HepG2 (cell line): ENCODE data around the gene GALP. TPM values are rescaled to one million over a fixed set of nuclear protein-coding genes. Genes with fewer than 3 reads are reported as not detected.

ENCODE experiments used
- ELF1 ChIP-seq: sonication (generic); formaldehyde crosslinking; IDR thresholded peaks from 2 replicates; pipeline ENCODE4 v1.4.0; 2020; ENCODE audit warnings: missing genetic modification reagents
- ELF3 ChIP-seq: IDR thresholded peaks from 2 replicates; pipeline ENCODE4 v1.6.1; 2016; ENCODE audit warnings: missing genetic modification reagents, missing compliant biosample characterization
- EP300 ChIP-seq, 3 experiments: sonication (generic) in 1 of 3; formaldehyde crosslinking in 1 of 3; IDR thresholded peaks; 2 replicates each; pipeline versions ENCODE4 v1.5.1 to v1.6.1; 2011 to 2020; ENCODE audit warnings: low read depth in 2 of 3, low read length in 2 of 3, borderline replicate concordance in 1 of 3, improper control_type of control experiment in 1 of 3, mild to moderate bottlenecking in 1 of 3, missing genetic modification reagents in 1 of 3, moderate library complexity in 1 of 3
- MIER2 ChIP-seq: IDR thresholded peaks from 2 replicates; pipeline ENCODE4 v1.6.1; 2016; ENCODE audit warnings: missing biosample characterization, missing genetic modification reagents
- PHB2 ChIP-seq: fragments of 450-650 bp; IDR thresholded peaks from 2 replicates; pipeline ENCODE4 v1.6.1; 2018; ENCODE audit not compliant: partially characterized antibody
- SP4 ChIP-seq: sonication (generic); formaldehyde crosslinking; IDR thresholded peaks from 2 replicates; pipeline ENCODE4 v1.8.1; 2023; ENCODE audit warnings: mild to moderate bottlenecking, missing genetic modification reagents
- TARDBP ChIP-seq: sonication (generic); formaldehyde crosslinking; IDR thresholded peaks from 2 replicates; pipeline ENCODE4 v1.8.0; 2022; ENCODE audit warnings: mild to moderate bottlenecking, missing genetic modification reagents
- ZBTB20 ChIP-seq: sonication (generic); formaldehyde crosslinking; IDR thresholded peaks from 2 replicates; pipeline ENCODE4 v1.8.1; 2023; ENCODE audit warnings: missing genetic modification reagents, low read depth, mild to moderate bottlenecking, borderline replicate concordance
- ZNF496 ChIP-seq: sonication (generic); formaldehyde crosslinking; IDR thresholded peaks from 2 replicates; pipeline ENCODE4 v1.8.1; 2023; ENCODE audit warnings: mild to moderate bottlenecking, moderate library complexity, missing genetic modification reagents; ENCODE audit not compliant: insufficient replicate concordance
- polyA plus RNA-seq, 8 experiments: library from polyadenylated mRNA; depleted of rRNA in 3 of 8; stranded (reverse) in 7 of 8; unstranded in 1 of 8; fragments of >200 nt; fragmentation: Illumina TruSeq in 4 of 8; extraction: Trizol in 4 of 8; gene quantifications; 2 replicates each; pipeline versions ENCODE4 v1.2.1 to v1.2.3, GENCODE V29; 2011 to 2016; ENCODE audit warnings: low read depth in 4 of 8, missing spikeins in 1 of 8, mixed read lengths in 1 of 8; ENCODE audit not compliant: insufficient read depth in 1 of 8
- total RNA-seq, 5 experiments: library from RNA; depleted of rRNA; stranded (reverse); fragments of >200 nt; fragmentation: Illumina TruSeq; extraction: Trizol; gene quantifications; 2 replicates each; pipeline ENCODE4 v1.2.3, GENCODE V29; 2016; ENCODE audit warnings: low read depth in 1 of 5
- TF ChIP-seq, protein P1 (sequence below): sonication (generic); formaldehyde crosslinking; IDR thresholded peaks from 2 replicates; pipeline ENCODE4 v1.4.0; 2020; ENCODE audit warnings: missing genetic modification reagents, mild to moderate bottlenecking, borderline replicate concordance
- TF ChIP-seq, protein P2 (sequence below): sonication (generic); formaldehyde crosslinking; IDR thresholded peaks from 2 replicates; pipeline ENCODE4 v1.5.1; 2020; ENCODE audit warnings: mild to moderate bottlenecking, missing genetic modification reagents, moderate library complexity
- TF ChIP-seq, protein P3 (sequence below): sonication (generic); formaldehyde crosslinking; IDR thresholded peaks from 2 replicates; pipeline ENCODE4 v1.9.0; 2022; ENCODE audit warnings: low read depth, missing genetic modification reagents
- TF ChIP-seq, protein P4 (sequence below): sonication (generic); formaldehyde crosslinking; IDR thresholded peaks from 2 replicates; pipeline ENCODE4 v1.5.0; 2020; ENCODE audit warnings: mild to moderate bottlenecking, missing genetic modification reagents
- TF ChIP-seq, protein P5 (sequence below): IDR thresholded peaks from 2 replicates; pipeline ENCODE4 v1.6.1; 2016

Gene GALP
- total and polyA plus RNA-seq, 2 of the 13 experiments (the other 11 are each of a cell fraction or from before 2014, with no cell fraction given) = not detected

DNA sequence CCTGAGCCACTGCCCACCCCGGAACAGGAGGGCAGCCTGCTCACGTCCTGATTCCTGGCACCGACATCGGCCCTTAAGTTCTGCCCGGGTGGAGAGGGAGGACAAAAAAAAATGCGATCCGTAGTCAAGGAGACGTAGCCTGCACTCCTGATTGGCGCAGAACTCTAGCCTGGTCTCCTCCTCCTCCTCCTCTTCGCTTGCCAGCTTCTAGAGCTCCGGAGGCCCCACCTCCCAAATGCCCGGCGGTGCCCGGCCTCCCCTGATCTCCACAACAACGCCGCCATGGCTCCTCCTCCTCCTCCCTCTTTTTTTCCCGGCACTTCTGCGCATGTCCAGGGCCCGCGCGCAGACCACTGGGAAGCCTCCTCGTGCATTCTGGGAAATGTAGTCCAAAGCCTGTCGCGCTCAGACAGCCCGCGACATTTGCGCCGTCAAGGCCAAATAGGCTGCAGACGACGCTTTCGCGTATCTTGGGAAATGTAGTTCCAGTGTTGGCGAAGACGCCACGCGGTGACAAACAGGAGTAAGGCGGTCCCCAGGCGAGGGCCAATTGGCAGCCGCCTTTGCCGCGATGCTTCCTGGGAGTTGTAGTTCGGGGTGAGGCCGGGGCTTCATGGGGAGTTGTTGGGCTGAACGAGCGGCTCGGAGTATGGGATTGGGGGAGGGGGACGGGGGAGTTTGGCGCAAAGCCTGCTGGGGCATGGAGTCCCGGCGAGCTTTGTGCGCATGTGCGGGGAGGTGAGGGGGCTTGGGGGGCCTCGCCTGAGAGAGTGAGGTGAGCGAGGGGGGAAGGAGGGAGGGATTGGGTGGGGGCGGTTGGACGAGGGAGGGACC, 35.0 kb upstream of the GALP start, which contains the start of gene ZNF444 (continued):
- TF ChIP-seq, protein P1, sequence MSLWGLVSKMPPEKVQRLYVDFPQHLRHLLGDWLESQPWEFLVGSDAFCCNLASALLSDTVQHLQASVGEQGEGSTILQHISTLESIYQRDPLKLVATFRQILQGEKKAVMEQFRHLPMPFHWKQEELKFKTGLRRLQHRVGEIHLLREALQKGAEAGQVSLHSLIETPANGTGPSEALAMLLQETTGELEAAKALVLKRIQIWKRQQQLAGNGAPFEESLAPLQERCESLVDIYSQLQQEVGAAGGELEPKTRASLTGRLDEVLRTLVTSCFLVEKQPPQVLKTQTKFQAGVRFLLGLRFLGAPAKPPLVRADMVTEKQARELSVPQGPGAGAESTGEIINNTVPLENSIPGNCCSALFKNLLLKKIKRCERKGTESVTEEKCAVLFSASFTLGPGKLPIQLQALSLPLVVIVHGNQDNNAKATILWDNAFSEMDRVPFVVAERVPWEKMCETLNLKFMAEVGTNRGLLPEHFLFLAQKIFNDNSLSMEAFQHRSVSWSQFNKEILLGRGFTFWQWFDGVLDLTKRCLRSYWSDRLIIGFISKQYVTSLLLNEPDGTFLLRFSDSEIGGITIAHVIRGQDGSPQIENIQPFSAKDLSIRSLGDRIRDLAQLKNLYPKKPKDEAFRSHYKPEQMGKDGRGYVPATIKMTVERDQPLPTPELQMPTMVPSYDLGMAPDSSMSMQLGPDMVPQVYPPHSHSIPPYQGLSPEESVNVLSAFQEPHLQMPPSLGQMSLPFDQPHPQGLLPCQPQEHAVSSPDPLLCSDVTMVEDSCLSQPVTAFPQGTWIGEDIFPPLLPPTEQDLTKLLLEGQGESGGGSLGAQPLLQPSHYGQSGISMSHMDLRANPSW = peak; percentile 84; the same call in 1 of the 2 replicates
- TF ChIP-seq TARDBP (peak; percentile 75), ZNF496 (CRISPR knock-in tag) (no peak), ELF3 (CRISPR knock-in tag) (peak; percentile 56; the same call in 1 of the 2 replicates), MIER2 (no peak; the same call in 1 of the 2 replicates), ZBTB20 (CRISPR knock-in tag) (no peak), PHB2 (no peak), ELF1 (CRISPR knock-in tag) (peak; percentile 84), SP4 (CRISPR knock-in tag) (peak; percentile 58; the same call in 1 of the 2 replicates), EP300 (IDR thresholded peaks at IDR 0.05; ENCODE audit: low read depth in 2 of 2, low read length in 2 of 2) (peak in 1 of 2 experiments; percentile 5; a peak in 1 of 4 replicates), EP300 (CRISPR knock-in tag; IDR thresholded peaks at IDR 0.05; ENCODE audit: borderline replicate concordance) (no peak)
- TF ChIP-seq, protein P2, sequence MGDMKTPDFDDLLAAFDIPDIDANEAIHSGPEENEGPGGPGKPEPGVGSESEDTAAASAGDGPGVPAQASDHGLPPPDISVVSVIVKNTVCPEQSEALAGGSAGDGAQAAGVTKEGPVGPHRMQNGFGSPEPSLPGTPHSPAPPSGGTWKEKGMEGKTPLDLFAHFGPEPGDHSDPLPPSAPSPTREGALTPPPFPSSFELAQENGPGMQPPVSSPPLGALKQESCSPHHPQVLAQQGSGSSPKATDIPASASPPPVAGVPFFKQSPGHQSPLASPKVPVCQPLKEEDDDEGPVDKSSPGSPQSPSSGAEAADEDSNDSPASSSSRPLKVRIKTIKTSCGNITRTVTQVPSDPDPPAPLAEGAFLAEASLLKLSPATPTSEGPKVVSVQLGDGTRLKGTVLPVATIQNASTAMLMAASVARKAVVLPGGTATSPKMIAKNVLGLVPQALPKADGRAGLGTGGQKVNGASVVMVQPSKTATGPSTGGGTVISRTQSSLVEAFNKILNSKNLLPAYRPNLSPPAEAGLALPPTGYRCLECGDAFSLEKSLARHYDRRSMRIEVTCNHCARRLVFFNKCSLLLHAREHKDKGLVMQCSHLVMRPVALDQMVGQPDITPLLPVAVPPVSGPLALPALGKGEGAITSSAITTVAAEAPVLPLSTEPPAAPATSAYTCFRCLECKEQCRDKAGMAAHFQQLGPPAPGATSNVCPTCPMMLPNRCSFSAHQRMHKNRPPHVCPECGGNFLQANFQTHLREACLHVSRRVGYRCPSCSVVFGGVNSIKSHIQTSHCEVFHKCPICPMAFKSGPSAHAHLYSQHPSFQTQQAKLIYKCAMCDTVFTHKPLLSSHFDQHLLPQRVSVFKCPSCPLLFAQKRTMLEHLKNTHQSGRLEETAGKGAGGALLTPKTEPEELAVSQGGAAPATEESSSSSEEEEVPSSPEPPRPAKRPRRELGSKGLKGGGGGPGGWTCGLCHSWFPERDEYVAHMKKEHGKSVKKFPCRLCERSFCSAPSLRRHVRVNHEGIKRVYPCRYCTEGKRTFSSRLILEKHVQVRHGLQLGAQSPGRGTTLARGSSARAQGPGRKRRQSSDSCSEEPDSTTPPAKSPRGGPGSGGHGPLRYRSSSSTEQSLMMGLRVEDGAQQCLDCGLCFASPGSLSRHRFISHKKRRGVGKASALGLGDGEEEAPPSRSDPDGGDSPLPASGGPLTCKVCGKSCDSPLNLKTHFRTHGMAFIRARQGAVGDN (CRISPR knock-in tag) = peak; percentile 67
- TF ChIP-seq, protein P3, sequence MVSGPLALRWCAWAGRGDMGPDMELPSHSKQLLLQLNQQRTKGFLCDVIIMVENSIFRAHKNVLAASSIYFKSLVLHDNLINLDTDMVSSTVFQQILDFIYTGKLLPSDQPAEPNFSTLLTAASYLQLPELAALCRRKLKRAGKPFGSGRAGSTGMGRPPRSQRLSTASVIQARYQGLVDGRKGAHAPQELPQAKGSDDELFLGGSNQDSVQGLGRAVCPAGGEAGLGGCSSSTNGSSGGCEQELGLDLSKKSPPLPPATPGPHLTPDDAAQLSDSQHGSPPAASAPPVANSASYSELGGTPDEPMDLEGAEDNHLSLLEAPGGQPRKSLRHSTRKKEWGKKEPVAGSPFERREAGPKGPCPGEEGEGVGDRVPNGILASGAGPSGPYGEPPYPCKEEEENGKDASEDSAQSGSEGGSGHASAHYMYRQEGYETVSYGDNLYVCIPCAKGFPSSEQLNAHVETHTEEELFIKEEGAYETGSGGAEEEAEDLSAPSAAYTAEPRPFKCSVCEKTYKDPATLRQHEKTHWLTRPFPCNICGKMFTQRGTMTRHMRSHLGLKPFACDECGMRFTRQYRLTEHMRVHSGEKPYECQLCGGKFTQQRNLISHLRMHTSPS = peak; percentile 88; the same call in 1 of the 2 replicates
- TF ChIP-seq, protein P4, sequence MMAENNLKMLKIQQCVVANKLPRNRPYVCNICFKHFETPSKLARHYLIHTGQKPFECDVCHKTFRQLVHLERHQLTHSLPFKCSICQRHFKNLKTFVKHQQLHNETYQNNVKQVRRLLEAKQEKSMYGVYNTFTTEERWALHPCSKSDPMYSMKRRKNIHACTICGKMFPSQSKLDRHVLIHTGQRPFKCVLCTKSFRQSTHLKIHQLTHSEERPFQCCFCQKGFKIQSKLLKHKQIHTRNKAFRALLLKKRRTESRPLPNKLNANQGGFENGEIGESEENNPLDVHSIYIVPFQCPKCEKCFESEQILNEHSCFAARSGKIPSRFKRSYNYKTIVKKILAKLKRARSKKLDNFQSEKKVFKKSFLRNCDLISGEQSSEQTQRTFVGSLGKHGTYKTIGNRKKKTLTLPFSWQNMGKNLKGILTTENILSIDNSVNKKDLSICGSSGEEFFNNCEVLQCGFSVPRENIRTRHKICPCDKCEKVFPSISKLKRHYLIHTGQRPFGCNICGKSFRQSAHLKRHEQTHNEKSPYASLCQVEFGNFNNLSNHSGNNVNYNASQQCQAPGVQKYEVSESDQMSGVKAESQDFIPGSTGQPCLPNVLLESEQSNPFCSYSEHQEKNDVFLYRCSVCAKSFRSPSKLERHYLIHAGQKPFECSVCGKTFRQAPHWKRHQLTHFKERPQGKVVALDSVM (CRISPR knock-in tag) = peak; percentile 67
- TF ChIP-seq, protein P5, sequence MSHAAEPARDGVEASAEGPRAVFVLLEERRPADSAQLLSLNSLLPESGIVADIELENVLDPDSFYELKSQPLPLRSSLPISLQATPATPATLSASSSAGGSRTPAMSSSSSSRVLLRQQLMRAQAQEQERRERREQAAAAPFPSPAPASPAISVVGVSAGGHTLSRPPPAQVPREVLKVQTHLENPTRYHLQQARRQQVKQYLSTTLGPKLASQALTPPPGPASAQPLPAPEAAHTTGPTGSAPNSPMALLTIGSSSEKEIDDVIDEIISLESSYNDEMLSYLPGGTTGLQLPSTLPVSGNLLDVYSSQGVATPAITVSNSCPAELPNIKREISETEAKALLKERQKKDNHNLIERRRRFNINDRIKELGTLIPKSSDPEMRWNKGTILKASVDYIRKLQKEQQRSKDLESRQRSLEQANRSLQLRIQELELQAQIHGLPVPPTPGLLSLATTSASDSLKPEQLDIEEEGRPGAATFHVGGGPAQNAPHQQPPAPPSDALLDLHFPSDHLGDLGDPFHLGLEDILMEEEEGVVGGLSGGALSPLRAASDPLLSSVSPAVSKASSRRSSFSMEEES (CRISPR knock-in tag) = no peak
